Embryonic facial prominence (tissue), 1 donor: ENCODE measurements around the gene CXCL13.
"Not testable (repeated sequence)": the region's sequence is repeated elsewhere in the genome, so short reads cannot be mapped to it uniquely, and the experiment has no call there.

Source experiments
- DNase-seq: peaks from one replicate; pipeline ENCODE4 v3.0.0-alpha.2; 2016; ENCODE audit errors: extremely low spot score

Gene CXCL13

GRCh38 chr4:77601614-77602187 is 3.9 kb upstream of the CXCL13 start:
- no peak for DNase-seq

- no peak for DNase-seq
These were observed 7.6 kb downstream of the CXCL13 start for GRCh38 chr4:77613267-77613666.

GRCh38 chr4:77615153-77615552 is 9.5 kb downstream of the CXCL13 start:
- no peak for DNase-seq

DNA sequence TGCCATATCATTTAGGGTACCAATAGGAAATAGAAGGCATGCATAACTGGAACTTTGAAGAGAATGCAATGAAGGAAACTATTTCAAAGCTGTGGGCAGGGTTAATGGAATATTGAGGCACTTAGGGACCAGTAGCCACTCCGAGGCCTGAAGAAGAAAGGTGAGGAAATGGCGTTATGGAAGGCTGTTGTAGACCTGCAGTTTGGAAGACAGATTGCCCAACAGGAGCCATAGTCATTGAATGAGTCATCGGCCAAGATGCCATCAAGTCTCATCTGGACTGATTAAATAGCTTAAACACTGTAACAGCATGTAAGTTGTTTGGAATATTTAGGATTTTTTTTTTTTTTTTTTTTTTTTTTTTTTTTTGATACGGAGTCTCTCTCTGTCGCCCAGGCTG is 11.6 kb downstream of the CXCL13 start:
- DNase-seq, result no peak

DNA sequence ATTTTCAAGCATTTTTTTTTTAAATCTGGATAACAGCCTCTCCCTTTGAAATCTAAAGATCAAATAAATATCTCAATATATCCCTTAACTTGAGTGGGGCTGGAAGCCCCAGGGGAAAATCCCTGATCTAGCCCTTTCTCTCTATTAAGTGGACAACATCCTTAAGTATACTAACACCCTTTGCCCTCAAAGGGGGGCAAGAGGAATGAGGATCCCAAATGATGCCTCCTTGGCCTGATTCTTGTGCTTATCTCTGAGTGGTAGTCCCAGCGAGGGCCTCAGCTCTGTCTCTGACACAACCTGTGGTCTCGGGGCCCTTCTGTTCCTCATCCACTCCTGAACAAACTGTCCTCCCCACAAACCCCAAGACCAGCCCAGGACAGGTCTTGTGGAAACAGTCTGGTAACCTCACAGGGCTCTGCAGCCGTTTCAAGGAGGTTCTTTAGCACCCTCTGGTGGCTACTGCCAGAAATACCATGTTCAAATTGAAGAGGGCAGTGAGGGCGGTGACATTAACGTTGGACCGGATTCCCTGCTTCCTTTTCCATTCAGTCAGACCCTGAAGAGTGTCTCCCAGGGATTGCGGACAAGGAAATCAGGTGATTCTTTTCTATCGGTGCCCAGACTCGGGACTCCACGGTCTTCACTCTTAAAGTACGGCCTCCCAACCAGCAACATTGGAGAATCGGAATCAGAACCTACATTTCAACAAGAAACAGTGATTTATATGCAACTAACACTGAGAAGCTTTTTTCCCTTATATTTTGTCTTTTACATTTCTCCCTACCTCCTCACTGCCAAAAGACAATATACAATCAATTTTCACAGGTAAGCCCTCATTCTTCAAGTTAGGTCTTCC is 13.0 kb downstream of the CXCL13 start:
- peak; percentile 29 for DNase-seq

DNA sequence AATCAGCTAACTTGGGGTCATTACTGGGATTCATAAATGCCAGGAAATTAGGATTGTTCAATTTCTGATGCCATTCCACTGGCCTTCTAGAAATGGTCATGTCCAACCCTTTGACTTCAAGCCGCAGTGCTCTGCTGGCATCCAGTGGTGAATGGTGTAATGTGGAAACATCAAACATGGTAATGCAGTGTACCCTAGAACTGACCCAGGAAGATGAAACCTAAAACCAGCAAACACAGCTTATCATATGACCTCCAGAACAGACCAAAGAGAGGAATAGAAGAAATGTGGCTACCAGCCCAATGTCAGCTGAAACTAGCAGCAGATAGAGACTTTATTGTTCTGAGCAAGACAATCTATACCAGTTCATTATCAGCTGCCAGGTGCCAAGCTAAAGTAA is 13.8 kb downstream of the CXCL13 start:
- DNase-seq, result no peak

GRCh38 chr4:77621254-77621653 is 15.6 kb downstream of the CXCL13 start:
- DNase-seq, result no peak

- no peak for DNase-seq
These were observed 17.5 kb downstream of the CXCL13 start for GRCh38 chr4:77623091-77623490.

DNA sequence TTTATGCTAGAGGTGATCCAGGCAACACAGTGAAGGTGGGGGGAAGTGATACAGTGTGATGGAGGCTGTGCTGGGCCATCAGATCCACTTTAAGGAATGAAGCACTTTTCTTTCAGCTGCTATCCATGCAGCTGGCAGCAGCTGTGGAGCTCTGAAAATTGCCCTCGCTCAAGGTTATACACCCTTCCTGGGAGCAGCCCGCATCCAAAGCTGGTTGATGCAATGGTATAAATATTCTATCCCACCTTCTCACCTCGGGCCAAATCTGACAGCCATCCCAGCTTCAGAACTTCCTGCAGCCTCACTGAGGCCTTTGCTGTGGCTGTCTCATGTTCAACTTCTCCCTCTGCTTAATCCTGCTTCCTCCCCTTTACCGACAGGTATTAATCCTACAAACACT is 18.6 kb downstream of the CXCL13 start:
- no peak for DNase-seq

DNA sequence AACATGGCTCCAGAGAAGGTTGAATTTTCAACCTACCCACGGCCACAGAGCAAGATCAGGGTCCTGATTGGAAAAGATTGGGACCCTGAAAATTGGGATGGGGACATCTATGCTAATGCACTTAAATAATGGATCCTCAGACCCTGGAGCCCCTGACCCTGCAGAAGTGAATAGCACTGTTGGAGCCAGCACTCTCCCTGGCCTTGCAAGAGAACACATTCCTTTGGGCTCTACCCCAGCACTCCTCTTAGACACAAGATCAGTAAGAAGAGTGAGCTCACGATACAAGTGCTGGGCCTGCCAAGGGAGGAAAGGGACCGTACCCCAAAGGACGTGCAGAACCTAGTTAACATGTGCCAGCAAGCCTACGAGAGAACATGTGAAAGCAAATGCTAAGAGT is 19.9 kb downstream of the CXCL13 start:
- no peak for DNase-seq

DNA sequence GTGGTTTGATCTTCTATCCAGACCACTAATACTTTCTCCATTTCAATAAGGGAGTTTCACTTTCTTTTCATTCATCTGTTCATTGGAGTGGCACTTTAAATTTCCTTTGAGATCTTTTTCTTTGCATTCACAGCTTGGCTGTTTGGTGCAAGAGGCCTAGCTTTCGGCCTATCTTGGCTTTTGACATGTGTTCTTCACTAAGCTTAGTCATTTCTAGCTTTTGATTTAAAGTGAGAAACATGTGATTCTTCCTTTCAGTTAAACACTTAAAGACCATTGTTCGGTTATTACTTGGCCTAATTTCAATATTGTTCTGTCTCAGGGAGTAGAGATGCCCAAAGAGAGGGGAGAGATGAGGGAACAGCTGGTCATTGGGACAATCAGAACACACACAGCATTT is 24.3 kb downstream of the CXCL13 start:
- no peak for DNase-seq

DNA sequence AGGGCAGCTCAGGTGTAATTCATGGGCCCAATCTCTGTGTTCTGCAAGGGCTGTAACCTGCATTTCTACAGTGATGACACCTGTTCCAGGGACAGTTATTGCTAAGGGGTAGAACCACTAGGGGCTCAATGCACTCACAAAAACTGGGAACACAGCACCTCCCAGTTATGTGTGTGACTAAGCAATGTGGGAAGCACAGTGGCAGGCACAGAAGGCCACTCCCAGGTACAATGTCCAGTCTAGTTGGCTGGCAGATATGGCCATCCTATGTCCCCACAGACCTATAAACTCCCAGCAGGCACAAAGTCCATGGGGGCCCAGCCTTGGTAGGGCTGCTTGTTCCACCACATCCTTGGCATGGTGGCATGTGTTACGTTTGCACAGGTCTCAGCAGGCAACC is 25.7 kb downstream of the CXCL13 start:
- no peak for DNase-seq

GRCh38 chr4:77634132-77634785 is 28.6 kb downstream of the CXCL13 start:
- no peak for DNase-seq

GRCh38 chr4:77635246-77635645 is 29.6 kb downstream of the CXCL13 start:
- no peak for DNase-seq

DNA sequence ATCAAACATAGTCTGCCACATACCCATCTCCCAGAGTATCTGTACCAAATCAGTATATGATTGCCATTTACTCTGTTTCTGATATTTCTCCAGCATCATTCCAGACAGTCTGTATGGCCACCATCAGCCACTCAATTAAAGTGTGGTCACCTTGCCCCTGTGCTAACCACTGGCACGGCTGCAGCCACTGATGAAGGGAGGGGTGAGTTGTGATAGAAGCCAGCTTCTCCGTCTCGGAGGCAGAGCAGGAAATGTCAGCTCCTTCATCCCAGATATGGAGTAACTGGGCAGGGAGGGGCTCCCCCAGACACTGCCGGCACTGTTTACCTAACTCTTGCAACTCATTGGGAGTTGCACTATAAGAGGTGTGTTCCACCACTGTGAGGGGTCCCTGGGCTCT is 30.3 kb downstream of the CXCL13 start:
- DNase-seq, result no peak

GRCh38 chr4:77636902-77637301 is 31.3 kb downstream of the CXCL13 start:
- no peak for DNase-seq

DNA sequence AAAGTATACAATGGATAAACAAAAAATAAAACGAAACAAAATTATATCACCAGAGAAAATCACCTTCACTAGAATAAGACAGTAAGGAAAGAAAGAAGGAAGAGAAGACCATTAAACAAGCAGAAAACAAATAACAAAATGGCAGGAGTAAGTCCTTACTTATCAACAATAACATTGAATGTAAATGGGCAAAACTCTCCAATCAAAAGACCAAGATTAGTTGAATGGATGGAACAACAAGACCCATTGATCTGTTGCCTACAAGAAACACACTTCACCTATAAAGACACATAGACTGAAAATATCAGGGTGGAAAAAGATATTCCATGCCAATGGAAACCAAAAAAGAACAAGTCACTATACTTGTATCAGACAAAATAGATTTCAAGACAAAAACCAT is 38.4 kb downstream of the CXCL13 start:
- not testable (repeated sequence) for DNase-seq

GRCh38 chr4:77650787-77651186 is 45.2 kb downstream of the CXCL13 start:
- DNase-seq, result no peak

GRCh38 chr4:77651820-77652219 is 46.2 kb downstream of the CXCL13 start:
- DNase-seq, result no peak

DNA sequence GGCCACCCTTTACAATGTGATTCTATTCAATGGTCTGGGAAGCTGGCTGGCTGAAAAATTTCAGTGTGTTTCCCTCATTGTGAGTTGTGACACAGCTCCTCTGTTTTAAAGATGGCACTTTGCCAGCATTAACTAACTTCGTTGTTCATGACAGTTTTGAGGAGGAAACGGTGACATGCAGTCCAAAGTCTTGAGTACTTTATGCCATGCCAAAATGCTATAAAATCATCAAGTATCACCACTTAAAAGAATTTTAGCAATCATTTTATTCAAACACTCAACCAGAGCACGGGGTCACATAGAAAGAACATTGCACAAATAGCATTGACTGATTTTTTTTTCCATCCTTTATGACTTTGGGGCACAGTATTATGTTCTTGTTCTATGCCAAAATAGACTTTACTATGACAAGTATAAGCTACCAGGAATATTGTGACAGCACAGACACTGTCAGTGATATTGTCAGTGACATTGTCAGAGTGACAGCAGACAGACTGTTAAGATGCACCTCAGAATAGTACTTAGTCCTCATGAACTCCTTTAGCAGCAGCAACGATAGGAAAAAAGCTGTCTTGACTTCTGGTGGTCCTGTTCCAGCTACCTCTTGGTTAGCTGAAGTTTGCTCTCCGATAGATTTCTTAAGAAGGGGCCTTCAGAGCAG is 46.7 kb downstream of the CXCL13 start:
- DNase-seq, result no peak

GRCh38 chr4:77653162-77653758 is 47.6 kb downstream of the CXCL13 start:
- DNase-seq, result no peak

GRCh38 chr4:77660318-77660717 is 54.7 kb downstream of the CXCL13 start:
- DNase-seq, result not testable (repeated sequence)
